NCI-H2171 treated with DMSO at 0.1 percent for 48 hours (cell line): ENCODE measurements around the gene HECW1.
A peak's percentile ranks its signal among the peaks of the same experiment; 100 is the strongest.
"Not testable (repeated sequence)": the region's sequence is repeated elsewhere in the genome, so short reads cannot be mapped to it uniquely, and the experiment has no call there.

Experiments
- DNase-seq: peaks from one replicate; lab custom pipeline; 2025; lab: John Stamatoyannopoulos, UW

The HECW1 gene

DNA sequence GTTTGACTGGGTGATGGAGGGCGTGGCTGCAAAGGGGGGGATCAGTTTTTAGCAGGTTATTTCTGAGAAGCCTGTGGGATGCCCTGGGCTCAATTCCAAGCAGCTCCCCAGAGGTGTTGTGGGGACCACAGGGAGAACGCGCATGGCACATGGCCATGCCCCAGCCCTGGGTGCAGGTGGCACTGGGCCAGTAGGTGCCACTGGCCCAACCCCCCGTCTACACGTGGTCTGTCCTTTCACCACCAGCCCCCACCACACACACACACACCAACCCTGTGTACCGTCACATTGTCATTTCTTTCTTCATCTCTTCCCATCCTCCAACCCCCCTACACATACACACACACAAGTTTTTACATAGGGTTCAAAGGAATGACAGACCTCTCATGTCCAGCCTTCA is 355.4 kb downstream of the HECW1 start:
- DNase-seq, result no peak

GRCh38 chr7:43469051-43469450 is 356.6 kb downstream of the HECW1 start:
- no peak for DNase-seq

DNA sequence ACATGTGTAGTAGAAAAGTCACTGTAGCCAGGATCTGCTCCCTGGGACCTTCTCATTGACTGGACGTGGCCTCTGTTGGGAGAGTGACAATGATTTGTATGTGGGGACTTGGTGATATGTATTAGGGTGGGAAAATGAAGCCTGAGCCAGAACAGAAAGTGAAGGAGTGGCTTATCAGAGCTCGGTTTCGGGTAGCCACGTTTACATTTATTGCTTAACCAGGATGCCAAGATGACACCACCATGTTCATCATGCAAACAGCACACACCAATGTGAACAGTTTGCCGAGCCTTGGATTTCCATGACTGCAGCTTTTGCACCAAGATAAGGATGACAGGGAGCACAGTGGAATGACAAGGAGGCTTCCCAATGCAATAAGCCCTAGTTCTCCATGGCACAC is 357.7 kb downstream of the HECW1 start:
- no peak for DNase-seq

GRCh38 chr7:43475983-43476382 is 363.5 kb downstream of the HECW1 start:
- no peak for DNase-seq

DNA sequence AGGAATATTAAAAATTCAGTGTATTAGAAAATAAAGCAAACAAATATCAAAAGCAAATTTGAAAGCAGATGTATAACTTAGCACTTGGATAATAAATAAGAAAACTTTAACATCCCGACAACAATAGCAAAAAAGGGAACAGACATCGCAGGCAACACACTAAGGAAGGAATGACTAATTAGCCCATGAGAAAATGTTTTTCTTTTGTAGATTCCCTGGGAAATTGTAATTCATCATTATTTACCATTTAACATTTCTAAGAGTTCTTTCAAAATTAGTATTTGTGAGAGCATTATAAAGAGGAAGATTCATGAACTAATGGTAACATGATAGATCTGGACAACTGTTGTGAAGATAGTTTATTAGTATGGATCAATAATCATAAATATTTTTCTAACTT is 364.4 kb downstream of the HECW1 start:
- no peak for DNase-seq

DNA sequence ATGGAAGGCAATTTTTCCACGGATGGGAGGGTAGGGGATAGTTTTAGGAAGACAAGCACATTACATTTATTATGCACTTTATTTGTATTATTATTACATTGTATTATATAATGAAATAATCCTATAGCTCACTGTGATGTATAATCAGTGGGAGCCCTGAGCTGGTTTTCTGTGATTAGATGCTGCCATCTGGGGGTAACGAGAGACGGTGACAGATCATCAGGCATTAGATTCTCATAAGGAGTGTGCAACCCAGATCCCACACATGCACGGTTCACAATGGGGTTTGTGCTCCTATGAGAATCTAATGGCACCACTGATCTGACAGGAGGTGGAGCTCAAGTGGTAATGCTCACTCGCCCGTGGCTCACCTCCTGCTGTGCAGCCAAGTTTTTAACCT is 366.6 kb downstream of the HECW1 start:
- no peak for DNase-seq

DNA sequence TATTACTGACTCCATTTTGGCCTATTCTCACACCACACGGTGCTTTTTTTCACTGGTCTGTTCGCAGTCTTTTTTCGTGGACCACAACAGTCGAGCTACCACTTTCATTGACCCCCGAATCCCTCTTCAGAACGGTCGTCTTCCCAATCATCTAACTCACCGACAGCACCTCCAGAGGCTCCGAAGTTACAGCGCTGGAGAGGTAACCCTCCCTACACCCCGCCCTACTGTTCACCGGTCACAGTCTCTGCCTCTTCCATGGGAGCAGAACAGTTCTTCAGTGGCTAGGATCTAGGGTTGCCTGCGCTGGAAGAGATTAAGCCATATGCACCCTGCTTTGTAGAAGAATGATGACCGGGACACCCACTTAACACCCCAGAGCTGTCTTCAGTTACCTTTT is 367.1 kb downstream of the HECW1 start:
- DNase-seq, result no peak

DNA sequence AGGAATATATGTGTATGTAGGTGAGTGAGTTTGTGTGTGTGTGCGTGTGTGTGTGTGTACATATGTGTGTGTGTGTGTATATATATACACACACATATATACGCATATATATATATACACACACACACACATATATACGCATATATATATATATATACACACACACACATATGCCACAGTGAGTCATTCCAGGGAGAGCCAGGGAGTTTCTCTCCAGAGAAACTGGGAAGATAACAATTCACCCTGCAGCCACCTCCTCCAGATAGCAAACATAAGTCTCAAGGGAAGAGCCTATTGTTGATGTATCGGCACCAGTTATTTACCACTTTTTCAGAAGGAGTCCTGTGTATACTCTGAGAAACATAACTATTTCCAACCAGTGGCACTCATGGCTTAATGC is 368.1 kb downstream of the HECW1 start:
- no peak for DNase-seq

DNA sequence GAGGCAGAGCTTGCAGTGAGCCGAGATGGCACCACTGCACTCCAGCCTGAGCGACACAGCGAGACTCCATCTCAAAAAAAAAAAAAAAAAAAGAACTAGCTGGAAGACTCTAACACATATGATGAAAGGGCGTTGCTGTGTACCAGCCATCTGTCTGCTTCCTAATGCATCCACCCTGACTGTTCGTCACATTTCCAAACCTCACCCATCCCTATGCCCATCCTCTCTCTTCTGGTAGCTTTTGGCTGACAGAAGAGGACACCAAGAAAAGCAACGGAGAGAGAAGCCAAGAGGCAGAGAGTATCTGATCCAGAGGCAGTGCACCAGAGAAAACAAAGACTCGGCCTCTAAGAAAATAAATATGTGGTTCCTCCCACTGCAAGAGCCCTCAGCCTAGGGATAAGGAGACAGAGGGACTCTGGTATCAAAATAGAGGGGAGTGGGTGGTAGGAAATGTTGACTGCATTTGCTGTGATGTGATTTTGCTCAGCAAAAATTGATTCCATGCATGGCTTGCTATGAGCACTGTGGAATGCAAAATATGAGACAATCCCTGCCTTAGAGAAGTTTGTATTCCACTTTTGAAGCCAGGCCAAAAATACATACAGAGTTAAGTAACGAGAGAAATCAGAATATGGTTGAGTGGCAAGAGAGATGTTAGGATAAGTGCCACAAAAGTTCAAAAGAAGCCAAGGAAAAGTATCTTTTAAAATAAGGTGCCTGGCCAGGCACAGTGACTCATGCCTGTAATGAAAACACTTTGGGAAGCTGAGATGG is 369.6 kb downstream of the HECW1 start:
- DNase-seq, result peak; percentile 33

GRCh38 chr7:43482679-43483252 is 370.3 kb downstream of the HECW1 start:
- DNase-seq, result no peak

- no peak for DNase-seq
These were observed 372.4 kb downstream of the HECW1 start for GRCh38 chr7:43484678-43485395.

- no peak for DNase-seq
These were observed 373.1 kb downstream of the HECW1 start for GRCh38 chr7:43485580-43485979.

DNA sequence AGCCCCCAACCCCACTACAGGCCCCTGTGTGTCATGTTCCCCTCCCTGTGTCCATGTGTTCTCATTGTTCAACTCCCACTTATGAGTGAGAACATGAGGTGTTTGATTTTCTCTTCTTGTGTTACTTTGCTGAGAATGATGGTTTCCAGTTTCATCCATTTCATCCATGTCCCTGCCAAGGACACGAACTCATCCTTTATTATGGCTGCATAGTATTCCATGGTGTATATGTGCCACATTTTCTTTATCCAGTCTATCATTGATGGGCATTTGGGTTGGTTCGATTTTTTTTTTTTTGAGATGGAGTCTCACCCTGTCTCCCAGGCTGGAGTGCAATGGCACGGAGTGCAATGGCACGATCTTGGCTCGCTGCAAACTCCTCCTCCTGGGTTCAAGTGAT is 373.6 kb downstream of the HECW1 start:
- not testable (repeated sequence) for DNase-seq

DNA sequence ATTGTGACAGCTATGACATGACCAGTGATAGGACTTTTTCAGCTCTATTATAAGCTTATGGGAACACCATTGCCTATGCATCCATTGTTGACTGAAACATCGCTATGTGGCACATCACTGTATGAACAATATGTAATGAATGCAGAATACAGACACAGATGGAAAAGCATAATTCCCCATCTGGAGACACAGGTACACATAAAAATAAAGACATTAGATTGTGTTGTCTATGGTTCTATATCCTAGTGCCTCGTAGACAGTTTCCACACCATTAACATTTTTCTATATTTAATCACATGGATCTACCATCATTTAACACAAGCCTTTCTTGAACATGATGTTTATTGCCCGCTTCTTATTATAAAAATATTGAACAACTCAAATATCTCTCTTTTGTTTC is 374.2 kb downstream of the HECW1 start:
- no peak for DNase-seq

- DNase-seq, result no peak
These were observed 375.3 kb downstream of the HECW1 start for GRCh38 chr7:43487731-43488073.

GRCh38 chr7:43489257-43489656 is 376.8 kb downstream of the HECW1 start:
- DNase-seq, result no peak

- DNase-seq, result no peak
These were observed 377.6 kb downstream of the HECW1 start for GRCh38 chr7:43490016-43490415.

GRCh38 chr7:43491123-43491522 is 378.7 kb downstream of the HECW1 start:
- no peak for DNase-seq

GRCh38 chr7:43491984-43492383 is 379.5 kb downstream of the HECW1 start:
- DNase-seq, result no peak

DNA sequence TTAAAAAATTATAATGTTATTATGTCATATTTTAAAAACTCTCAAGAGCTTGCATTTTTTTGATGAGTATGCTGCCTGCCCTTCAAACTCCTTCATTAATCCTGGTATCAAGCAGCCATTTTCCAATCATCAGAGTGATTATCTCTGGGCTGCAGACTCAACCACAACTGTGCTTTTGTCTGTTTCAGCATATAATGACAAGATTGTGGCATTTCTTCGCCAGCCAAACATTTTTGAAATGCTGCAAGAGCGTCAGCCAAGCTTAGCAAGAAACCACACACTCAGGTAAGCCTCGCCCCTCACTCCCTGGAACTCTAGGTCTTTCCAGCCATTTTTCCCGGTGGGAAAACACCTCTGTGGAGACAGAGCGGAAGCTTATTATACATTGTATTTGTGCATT is 380.4 kb downstream of the HECW1 start:
- no peak for DNase-seq

- DNase-seq, result no peak
These were observed 383.1 kb downstream of the HECW1 start for GRCh38 chr7:43495572-43495971.

DNA sequence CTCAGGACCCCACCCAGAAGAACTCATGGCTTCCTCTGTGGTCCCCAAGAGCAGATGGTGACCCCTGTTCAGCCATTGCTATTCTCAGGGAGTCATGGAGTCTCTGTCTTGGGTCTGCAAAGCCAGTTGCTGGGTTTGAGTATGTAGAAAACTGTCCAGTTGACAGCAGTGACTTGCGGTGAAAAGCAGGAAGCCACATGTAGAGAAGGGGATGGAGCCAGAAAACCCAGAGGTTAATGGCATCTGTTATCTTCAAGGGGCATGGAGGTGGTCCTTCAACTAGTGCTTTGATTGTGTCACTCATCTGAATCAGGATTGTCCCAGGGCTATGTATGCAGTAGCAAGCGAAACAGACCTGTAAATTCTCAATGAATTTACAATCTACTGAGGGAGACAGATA is 384.1 kb downstream of the HECW1 start:
- no peak for DNase-seq

DNA sequence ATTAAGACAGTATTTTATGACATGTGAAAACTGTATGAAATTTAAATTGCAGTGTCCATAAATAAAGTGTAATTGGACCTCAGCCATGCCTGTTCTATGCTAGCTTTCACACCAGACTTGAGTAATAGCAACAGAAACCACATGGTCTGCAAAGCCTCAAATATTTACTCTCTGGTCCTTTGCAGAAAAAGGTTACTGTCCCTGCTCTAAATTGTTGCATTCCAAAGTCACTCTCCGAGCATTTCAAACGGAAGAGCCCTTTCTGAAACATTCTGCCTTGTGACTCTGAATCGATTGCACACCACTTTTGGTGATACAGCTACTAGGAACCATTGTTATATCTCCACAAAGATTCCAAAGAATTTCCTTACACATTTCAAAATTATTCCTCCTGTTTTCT is 389.4 kb downstream of the HECW1 start:
- DNase-seq, result no peak

- DNase-seq, result no peak
These were observed 390.5 kb downstream of the HECW1 start for GRCh38 chr7:43502941-43503340.
